RCC 7860 (cell line): ENCODE data around the gene MAGI2.
"Not testable (repeated sequence)": the region's sequence is repeated elsewhere in the genome, so short reads cannot be mapped to it uniquely, and the experiment has no call there.

Experiments used
- DNase-seq: peaks from one replicate; pipeline ENCODE4 v3.0.0-alpha.2; 2015; ENCODE audit warnings: low spot score
- FAIRE-seq: peaks from 2 replicates; lab custom pipeline; 2012; peaks lifted over from hg19 to GRCh38; lab: Jason Lieb, UNC

Gene MAGI2

GRCh38 chr7:78601728-78602127 is 851.7 kb downstream of the MAGI2 start:
- FAIRE-seq = no peak

DNA sequence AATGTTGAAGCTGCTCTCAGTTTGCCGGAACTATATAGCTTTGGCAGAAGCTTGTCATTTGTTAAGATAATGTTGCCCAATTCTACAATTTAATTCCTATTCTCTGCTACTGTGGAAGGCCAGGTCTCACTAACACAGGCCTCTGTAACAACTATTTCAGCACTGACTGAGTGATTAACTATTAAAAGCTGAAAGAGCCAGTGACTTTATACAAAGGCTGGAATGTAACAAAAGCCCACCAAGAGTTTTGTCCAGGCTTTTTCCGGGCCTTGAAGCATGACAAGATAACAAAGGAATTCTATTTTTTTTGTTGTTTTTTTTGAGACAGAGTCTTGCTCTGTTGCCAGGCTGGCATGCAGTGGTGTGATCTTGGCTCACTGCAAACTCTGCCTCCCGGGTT is 859.3 kb downstream of the MAGI2 start:
- DNase-seq (no peak), FAIRE-seq (no peak)

More at GRCh38 chr7:78601728-78602127, 851.7 kb downstream of the MAGI2 start:
- DNase-seq = no peak

DNA sequence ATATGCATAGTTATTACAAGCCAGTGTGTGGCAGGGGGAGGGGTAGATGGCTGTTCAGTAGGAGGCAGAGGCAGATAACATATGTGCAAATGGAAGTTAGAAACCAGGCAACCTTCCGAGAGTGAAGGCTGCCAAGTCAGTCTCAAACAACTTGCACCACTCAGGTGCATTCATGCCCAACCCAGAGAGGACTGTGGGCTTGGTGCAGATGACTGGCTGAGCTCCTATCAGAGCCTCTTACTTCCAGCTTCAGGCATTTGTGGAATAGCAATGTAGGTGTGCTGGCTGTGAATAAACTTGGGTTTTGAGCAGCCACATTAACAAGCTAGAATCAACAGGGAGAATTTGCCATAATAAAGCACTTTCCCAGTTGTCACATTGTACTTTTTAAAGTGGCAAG is 865.1 kb downstream of the MAGI2 start:
- FAIRE-seq = no peak
- no peak for DNase-seq

- DNase-seq = no peak
- no peak for FAIRE-seq
These were observed 865.9 kb downstream of the MAGI2 start for GRCh38 chr7:78587443-78588044.

- FAIRE-seq (no peak), DNase-seq (no peak)
These were observed 867.5 kb downstream of the MAGI2 start for GRCh38 chr7:78585980-78586379.

DNA sequence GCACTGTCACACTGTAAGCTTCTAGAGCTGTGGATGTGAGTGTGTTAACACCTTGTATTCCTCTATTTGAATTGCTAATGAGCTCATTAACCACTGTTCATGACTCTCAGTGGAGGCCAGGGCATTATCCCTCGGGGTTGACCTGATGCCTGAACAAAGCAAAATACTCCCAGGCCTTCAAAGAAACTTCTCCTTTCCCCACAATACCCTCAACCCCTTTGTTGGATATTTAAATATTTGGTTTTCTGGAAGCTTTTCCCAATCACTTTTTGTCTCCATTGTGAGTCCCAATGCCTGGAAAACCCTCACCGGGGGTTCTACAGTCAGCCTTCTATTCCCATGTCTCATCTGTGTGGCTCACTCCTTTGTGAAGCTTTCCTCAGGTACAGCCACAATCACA is 874.8 kb downstream of the MAGI2 start:
- DNase-seq (no peak), FAIRE-seq (no peak)

- FAIRE-seq = not testable (repeated sequence)
These were observed 876.1 kb downstream of the MAGI2 start for GRCh38 chr7:78577174-78577952.

DNA sequence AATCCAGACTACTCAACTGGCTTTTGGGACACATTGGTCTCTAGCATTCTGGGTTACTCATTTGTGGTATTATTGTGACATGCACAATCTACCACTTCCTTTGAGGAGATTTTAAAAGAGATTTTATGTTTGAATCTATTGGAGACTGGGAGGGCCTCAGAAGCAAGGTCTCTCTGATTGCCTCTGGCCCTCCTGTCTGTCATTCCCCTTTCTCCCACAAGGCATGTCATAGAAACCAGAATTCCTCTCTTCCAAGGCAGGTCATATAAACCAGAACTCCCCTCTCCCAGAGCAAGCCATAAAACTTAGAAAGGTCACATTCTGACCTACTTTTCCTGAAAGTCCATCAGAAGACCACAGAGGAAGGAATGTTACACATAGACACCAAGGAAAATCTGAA is 877.2 kb downstream of the MAGI2 start:
- FAIRE-seq (no peak), DNase-seq (no peak)

More at GRCh38 chr7:78577174-78577952, 876.1 kb downstream of the MAGI2 start:
- DNase-seq = not testable (repeated sequence)

GRCh38 chr7:78571292-78571691 is 882.2 kb downstream of the MAGI2 start:
- no peak for DNase-seq

DNA sequence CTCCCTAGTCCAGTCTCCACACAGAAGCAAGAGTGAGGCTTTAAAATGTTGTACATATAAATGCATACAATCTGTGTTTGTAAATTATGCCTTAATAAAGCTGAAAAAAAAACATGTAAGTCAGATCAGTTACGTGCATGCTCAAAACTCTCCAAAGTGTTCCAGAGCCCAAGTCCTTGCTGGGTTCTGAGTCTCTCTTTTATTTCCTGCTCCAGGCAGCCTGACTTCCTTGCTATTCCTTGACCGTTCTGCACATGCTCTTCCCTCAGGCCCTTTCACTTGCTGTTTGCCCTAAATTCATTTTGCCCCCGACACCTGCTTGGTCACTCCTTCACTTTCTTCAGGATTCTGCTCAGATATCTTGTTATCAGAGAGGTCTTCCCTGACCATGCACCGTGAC is 884.8 kb downstream of the MAGI2 start:
- no peak for DNase-seq
- no peak for FAIRE-seq

More at GRCh38 chr7:78571292-78571691, 882.2 kb downstream of the MAGI2 start:
- FAIRE-seq = no peak

DNA sequence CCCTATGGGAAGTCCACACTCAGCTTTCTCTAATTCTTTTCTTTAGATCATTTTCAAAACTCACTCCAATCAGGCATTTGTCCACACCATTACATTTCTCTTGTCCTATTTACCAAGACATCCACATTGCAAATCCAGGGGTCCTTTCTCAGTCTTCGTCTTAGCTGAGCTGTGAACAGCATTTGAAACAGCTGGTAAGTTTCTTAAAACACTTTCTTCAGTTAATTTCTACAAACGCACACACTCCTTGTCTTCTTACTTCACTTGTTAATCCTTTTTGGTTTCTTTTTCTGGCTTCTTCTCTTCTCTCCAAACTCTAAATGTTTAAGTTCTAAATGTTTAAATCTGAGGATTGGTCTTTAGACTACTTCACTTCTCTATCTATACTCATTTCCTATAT is 885.6 kb downstream of the MAGI2 start:
- DNase-seq = no peak
- no peak for FAIRE-seq

DNA sequence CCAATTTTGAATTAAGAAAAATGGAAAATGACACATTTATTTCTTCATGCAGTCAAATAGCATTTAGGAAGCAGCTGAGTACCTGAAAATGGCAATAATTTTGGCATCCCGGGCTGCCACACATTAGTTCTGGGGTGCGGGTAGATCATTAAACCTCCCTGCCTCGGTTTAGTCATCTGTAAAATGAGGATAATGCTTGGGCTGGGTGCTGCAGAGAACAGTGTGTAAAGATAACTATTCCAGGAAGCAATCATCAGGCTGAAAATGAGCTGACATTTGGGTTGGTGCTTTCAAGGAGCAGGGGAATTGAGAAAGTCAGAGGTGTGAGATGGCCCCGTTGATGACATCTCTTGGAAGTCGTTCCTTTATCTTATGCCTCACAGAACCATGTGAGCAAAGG is 887.7 kb downstream of the MAGI2 start:
- no peak for DNase-seq
- FAIRE-seq = no peak

DNA sequence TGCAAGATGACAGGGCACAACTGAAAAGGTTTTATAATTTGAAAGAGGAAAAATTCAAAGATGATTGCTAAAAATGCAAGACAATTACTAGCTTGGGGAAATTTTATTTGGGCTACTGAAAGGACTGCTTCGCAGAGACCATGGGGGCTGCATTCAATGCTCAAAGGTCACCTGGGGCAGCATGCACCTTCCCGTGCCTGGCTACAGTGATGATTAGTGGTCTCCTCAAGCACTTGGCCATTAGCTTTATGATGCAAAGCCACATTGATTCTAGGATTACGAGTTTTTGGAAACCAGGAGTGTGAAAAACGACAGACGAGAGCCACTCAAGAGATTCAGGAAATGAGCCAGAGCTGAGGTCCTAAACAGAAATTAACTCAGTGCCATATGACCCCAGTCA is 890.3 kb downstream of the MAGI2 start:
- FAIRE-seq (no peak), DNase-seq (no peak)

- FAIRE-seq = no peak
- no peak for DNase-seq
These were observed 891.3 kb downstream of the MAGI2 start for GRCh38 chr7:78562191-78562590.

DNA sequence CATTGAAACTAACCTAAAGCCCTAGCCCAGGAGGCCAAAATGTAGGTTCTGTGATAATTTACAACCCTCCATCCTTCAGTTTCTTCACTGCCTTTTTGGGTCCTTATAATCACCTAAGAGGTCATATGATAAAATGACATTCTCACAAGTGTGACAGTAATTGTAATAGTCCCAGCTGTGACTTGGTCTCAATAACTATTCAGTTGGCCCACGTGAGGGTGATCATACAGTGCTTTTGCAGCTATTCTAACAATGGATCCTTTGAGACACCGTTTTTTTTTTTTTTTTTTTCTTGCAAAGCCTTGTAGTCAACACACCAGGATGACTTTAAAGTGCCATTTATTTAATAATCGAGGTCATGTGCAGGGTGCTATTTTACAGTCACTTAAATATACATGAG is 894.9 kb downstream of the MAGI2 start:
- FAIRE-seq (no peak), DNase-seq (no peak)

DNA sequence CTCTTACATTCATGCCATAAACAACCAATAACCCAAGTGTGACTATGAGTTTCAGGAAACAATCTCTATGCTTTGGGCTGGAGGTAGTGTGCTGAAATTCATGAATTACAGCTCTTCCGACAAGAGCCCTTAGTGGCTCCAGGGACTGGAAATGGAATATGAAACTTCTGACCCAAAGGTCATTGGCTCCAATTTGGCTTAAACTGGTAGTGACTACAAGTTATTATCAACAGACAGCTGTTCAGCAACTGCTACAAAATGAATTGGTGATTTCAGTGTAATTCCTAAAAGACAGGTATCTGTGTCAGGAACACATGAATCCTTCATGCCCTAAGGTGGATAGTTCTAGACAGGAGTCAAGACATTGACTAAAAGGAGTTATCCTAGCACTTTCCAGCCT is 909.5 kb downstream of the MAGI2 start:
- FAIRE-seq = no peak
- DNase-seq = no peak

- FAIRE-seq = no peak
- no peak for DNase-seq
These were observed 910.5 kb downstream of the MAGI2 start for GRCh38 chr7:78542981-78543380.

GRCh38 chr7:78542541-78542940 is 910.9 kb downstream of the MAGI2 start:
- no peak for DNase-seq

DNA sequence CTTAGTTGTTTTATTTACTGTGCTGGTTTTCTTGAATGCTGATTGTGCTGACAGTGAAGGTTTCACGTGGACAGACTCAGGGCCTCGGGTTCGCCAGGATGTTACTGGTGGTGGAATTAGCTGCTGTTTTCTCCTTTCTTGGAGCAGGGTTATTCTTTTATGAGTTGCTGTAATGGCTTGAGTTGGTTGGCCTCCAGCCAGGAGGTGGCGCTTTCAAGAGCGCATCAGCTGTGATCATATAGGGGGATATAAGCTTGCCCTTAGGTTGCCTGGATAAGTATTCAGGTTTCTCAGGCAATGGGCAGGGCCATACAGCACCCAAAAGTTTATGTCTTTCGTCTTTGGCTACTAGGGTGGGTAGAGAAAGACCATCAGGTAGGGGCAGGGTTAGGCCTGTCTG is 913.6 kb downstream of the MAGI2 start:
- FAIRE-seq (no peak), DNase-seq (no peak)

More at GRCh38 chr7:78542541-78542940, 910.9 kb downstream of the MAGI2 start:
- no peak for FAIRE-seq

GRCh38 chr7:78535655-78536054 is 917.8 kb downstream of the MAGI2 start:
- FAIRE-seq = no peak
- no peak for DNase-seq

GRCh38 chr7:78530351-78530750 is 923.1 kb downstream of the MAGI2 start:
- FAIRE-seq (no peak), DNase-seq (no peak)

DNA sequence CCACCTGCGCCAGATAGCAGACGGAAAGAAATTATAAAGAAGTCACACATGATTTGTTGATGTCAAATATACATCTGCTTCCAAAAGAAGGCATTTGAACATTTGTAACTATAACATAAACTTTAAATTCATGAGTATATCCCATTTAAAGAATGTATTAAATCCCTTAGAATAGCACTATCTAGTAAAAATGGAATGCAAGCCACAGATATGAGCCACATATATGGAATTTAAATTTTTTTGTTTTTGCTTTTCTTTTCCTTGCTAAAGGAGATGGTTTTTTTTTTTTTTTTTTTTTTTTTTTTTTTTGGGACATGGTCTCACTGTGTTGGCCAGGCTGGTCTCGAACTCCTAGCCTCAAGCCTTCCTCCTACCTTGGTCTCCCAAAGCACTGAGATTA is 924.1 kb downstream of the MAGI2 start:
- DNase-seq (no peak), FAIRE-seq (no peak)
